SU-DHL-6 (cell line): ENCODE measurements around the gene PRRG3.

ENCODE experiments used
- CTCF ChIP-seq: fragments of 200-600 bp; sonication (generic); IDR thresholded peaks from one replicate; pipeline ENCODE4 v1.5.1; 2017; ENCODE audit warnings: antibody characterized with exemption, mild to moderate bottlenecking, low read length, moderate library complexity; ENCODE audit not compliant: insufficient read depth, poor library complexity, severe bottlenecking
- EZH2phosphoT487 ChIP-seq: fragments of 200-600 bp; sonication (generic), shearing (Covaris generic); conservative IDR thresholded peaks from 2 replicates; pipeline ENCODE4 v1.6.1; 2018; ENCODE audit warnings: mild to moderate bottlenecking, antibody characterized with exemption, low read length, moderate library complexity, mixed read lengths

DNA sequence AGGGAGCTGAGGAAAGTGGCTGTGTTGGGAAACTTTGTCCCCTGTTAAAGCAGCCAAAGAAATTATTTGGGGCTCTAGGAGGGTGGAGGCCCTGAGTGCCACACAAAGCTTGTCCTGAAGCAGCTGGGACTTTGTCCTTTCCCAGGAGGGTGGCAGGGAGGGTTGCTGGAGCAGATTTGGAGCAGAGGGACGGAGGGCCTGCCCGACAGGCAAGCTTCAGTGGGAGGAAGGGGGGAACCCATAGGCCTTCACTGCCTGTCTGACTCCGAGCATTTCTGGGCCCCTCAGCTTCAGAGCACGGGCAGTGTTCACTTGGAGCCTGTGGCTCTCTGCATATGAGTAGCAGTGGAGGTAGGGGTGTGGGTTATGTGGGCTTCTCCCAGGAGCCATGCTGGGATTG is 32.1 kb downstream of the PRRG3 start:
- no peak for TF ChIP-seq CTCF
- TF ChIP-seq EZH2phosphoT487 = no peak
